GM19099 (cell line): ENCODE data around the gene LRRC45.

Source experiments
- POLR2A ChIP-seq: IDR thresholded peaks from 3 replicates; pipeline ENCODE4 v1.6.1; 2011; ENCODE audit warnings: low read depth; ENCODE audit not compliant: insufficient read length; ENCODE audit errors: extremely low read depth

The LRRC45 gene

DNA sequence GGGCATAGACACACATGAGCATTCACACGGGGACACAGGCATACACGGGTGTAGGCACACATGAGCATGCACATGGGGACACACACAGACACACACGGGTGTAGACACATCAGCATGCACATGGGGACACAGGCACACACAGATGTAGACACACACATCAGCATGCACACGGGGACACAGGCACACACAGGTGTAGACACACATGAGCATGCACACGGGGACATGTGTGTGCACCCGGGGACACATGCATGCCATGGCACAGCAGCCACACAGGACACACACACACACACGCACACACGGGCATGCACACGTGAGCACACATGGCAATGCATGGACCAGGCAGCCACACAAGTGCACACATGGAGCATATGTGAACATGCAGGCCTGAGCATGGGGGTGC, 19.5 kb downstream of the LRRC45 start:
- TF ChIP-seq POLR2A: no peak

DNA sequence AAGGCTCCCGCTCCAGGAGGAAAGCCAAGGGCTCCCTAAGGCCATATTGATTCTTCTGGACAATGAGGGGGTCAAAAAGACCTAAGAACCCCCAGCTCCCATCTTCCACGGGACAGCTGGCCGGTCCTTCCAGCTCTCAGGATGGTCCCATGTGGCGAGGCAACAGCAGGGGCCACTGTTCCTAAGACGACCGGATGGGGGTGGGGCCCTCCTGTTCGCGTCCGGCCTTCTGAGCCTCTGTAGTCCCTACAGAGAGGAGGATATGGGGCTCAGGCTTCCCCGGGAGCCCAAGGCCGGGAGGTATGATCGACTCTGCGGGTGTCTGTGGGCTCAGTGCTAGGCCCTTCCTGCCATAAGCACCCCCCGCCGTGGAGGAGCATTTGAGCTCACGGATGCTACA, 20.4 kb downstream of the LRRC45 start:
- no peak for TF ChIP-seq POLR2A

DNA sequence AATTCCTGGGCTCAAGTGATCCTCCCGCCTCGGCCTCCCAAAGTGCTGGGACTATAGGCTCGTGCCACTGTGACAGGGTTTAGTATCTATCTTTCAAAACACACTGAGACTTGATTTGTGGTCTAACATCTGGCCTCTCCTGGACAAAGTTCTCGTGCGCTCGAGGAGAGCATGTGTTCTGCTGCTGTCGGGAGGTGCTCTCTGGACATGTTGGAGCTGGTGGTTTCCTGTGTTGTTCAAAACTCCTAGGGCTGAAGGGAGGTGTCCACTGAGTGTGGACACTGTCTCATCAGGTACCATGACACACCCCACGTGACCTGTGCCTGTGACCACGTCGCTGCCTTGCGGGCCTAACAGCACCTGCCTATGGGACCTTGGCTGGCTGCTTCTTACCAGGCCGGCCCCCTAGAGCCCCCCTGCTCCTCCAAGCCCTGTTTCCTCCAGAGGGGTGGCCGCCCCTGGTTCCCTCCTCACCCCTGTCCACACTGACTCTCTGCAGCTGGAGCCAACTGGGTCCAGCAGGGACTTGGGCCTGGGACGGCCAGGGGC, 22.9 kb downstream of the LRRC45 start:
- no peak for TF ChIP-seq POLR2A

DNA sequence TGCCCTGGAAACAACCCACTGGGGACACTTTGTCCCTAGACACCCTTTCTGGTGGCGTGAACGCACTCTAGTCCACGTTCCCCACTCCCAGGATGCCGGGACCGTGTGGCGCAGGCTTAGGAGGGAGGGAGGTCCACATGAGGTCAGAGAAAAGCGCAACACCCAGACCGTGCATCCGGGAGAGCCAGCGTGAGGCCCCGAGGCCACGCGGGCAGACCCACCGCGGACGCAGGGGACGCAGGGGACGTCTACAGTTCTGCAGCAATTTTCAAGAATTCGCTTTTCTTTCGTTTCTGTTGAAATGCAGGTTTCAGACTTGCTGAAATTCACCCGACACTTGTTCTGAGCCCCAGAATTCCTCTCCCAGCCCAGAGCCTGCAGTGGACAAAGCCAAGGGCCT, 23.8 kb downstream of the LRRC45 start:
- no peak for TF ChIP-seq POLR2A

DNA sequence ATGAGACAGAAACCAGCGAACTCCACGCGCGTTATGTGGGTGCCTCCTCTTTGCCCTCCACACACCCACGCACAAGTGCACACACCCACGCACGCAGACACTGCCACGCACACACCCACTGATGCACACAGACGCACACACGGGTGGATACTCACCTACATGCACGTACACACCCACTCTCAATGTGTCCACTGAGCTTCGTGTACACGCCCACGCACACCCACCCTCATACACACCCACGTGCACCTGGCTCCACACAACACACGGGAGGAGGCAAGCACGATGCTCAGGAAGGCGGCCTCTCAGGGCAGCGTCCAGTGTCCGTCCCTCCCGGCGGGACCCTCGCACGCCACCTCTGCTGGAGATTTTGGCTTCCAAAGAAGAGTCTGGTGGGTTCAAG, 24.3 kb downstream of the LRRC45 start:
- TF ChIP-seq POLR2A: no peak

DNA sequence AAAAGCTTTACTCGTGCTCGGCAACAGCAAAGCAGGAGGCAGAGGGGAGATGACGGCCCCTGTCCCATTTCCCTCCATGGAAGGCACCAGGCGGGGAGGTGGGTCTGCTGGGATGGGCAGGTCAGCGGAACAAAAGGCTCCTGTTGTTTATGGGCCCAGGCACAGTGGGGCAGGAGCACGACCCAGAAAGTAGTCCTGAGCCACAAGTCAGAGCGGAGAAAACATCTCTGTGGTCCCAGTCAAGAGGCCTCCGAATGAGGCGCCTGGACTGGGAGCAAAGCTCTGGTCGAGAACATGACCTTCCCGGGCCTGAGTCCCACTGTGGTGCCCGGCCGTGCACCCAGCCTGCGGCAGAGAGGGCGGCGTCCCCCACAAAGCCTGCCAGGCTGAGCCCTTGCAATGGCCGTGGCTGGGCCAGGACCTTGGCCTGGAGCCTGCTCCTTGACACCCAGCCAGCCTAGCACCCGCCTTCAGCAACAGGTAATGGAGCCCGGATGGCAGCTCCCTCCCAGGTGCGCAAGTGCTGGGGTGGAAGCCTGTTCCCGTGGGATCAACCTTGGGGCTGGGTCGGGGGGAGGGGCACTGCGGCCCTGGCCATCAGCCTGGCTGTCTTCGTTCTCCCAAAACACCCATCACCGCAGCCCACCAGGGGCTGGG, 24.9 kb downstream of the LRRC45 start:
- no peak for TF ChIP-seq POLR2A

DNA sequence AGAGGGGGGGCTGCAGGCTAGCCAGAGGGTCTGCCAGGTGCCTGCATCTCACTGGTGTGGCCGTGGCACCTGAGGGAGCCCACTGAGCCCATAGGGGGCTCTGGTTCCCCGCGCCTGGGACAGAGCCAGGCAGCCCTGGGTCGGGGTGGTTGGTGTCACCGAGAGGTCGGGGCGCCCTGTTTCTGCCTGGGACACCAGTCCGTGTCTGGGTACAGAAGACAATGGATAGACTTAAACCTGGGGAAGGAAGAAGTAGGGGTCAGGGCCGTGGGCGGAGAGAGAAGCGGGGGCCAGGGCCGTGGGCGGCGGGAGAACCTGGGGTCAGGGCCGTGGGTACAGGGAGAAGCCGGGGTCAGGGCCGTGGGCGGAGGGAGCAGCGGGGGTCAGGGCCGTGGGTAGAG, 25.5 kb downstream of the LRRC45 start:
- TF ChIP-seq POLR2A: no peak

DNA sequence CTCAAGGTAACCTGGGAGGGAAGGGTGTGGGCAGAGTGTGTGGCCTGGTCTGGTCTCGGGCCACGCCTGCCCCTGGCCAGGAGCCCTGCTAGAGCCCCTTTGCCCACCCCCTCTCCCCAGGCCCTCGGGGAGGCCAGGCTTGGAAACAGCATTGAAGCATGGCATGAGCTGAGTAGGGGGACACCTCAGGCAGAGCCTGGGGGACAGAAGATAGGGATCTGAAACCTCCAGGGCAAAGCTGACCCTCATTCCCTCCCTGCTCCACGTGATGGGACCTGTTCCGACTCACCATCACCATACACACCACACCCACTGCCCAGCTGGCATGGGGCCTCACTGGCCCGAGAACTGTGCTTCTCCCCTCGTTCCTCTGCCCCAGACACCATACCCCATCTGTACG, 26.0 kb downstream of the LRRC45 start:
- no peak for TF ChIP-seq POLR2A

DNA sequence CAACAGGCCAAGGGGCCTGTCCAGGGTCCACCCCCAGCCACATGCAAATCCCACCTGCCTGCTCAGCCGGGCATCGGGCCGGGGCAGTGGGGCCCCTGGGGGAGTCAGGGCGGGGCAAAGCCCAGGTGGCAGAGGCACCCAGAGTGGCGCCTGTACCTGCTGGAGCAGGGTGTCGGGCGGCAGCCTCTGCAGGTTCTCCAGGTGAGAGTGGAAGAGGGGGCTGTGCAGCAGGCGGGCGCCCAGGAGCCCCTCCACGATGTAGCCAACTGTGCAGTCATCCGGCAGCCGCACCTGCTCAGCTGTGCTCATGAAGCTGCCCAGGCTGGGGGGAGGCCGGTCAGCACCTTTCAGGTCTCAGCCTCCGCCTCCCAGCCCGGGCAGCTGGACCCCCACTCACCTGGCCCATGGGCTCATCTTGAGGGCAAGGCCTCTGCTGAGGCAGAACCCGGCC, 26.4 kb downstream of the LRRC45 start:
- no peak for TF ChIP-seq POLR2A

DNA sequence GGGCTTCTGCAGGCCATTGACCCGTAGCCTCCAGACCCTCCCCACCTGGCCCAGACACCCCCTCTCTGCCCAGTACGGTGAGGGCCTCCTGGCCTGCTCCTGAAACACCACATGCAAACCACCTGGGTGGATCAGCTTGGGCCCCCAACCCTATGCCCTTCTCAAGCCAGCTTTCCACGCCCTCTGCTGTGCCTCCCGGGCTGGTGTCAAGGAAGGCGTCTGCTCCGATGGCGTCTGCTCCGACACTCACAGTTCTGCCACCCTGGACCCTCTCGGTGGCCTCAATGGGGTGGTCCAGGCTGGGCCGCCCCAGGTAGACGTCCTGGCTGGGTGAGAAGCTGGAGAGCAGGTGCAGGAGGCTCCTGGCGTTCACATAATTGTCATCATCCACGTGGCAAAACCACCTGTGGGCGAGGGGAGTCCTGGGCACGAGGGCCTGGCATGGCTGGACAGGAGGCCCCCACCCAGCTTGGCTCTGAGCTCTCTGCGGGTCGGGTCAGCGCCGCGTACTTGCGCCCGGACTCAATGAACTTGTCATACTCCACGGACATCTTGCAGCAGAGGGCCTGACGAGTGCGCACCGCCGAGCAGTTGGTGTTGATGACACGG, 27.2 kb downstream of the LRRC45 start:
- TF ChIP-seq POLR2A: no peak

DNA sequence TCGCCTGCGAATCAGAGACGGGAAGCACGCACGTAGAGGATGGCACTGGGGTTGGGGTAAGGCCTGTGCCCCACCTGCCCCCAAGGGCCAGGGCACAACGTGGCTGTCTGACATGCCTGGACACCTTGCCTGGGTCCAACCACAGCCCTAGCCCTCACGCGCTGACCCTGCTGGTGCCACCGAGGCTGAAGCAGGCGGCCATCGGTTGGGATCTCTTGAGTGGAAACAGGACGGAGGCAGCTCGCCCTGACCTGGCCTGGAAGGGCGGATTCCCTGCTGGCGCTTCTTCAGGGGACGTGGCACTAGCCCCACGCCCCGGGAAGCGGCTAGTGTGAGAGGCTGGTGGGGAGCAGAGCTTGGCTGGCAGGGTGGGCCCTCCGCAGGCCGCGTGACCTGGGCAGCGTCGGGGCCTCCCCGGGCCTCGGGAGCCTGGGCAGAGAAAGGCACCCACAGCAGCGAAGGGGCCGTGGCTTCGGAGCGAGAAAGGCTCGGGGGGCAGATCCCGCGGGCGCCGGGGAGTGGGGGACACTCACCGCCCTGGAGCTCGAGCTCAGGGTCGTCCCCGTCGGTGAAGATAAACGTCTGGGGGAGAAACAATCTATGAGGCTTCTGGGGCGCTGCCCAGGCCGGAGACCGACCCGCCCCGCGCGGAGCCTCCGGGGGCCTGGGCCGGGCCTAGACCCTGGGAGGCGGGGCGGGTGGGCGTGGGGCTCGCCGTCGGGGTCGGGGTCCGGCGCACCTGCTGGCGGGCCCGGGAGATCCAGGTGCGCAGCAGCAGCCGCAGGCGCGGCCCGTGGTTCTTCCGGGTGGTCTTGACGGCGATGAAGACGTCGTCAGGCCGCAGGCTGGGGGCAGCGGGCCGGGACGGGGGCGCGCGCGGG, 27.9 kb downstream of the LRRC45 start:
- no peak for TF ChIP-seq POLR2A

DNA sequence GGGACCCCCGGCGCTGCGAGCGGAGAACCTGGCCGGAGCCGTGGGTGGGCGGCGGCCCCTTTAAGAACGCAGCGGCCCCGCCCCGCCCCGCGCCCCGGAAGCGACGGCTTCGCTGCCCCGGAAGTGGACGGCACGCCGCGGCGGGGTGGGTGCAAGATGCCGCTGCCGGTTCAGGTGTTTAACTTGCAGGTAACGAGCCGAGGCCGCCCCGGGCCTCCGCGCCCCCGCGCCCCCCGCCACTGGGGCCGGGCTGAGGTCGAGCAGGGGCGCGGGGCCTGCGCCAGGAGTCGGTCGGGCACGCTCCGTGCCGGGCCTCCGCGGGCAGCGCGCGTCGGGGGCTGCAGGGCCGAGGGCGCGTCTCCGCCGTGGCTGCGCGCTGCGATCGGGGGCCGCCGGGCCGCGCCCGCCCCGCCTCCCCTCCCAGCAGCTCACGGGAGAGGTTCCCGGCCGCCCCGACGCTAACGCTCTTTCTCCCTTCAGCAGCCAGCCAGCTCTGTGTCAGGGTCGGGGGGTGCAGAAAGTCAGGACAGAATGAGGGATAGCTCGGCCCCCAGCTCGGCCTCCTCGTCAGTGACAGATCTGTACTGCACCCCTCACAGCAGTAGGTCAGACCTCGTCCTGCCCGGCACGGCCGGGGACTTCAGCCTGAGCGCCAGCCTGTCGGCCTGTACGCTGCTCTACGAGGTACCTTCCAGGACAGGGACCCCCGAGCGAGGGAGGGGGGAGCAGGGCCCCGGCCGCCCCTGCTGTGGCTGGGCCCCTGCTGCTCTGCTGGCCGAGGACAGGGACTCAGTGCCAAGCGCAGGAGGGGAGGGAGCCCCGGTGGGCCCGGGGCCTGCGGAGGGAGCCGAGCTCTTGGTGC, 28.9 kb downstream of the LRRC45 start, which contains the start of the genes GPS1 and RFNG:
TSS of gene GPS1 (plus strand) at position 123 of the 862 bp plus-strand sequence. CDS start at position 157, 34 bp downstream.
TSS of gene RFNG (minus strand) at position 36 of the 862 bp plus-strand sequence. CDS start 45 bp downstream, outside the sequence.
- peak; percentile 65 for TF ChIP-seq POLR2A

DNA sequence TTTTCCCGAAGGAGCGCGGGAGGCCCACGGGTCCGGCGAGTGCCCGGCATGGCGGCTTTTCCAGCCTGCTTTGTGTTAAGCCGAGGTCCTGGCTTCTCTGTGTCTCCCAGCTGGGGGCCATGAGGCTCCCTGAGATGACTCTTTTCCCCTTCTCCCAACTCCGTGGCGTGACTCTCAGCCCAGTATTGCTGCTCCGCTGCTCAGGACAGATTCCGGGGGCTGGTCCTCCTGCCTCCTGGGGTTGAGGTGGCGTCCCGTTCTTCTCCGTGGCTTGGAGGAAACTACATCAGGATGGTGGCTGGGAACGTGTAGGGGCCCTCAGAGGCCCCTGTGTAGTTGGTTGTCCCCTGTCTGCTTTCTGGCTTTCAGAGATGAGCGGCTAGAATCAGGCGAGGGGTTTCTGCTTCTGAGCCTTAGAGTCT, 29.5 kb downstream of the LRRC45 start:
- no peak for TF ChIP-seq POLR2A

DNA sequence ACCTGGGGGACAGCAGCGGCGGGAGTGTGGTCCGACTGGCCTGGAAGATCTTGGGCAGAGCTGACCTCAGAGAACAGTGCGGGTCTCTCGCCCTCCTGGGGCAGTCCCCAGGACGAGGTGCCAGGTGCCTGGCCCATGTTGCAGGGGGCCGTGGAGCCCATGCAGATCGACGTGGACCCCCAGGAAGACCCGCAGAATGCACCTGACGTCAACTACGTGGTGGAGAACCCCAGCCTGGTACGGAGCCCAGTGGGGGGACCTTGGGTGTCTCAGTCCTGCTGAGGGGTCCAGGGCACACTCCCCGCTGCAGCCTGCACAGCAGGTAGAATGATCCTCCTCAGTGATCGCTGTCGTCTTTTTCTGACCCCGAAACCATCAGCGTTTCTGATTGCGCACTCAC, 30.0 kb downstream of the LRRC45 start:
- TF ChIP-seq POLR2A: no peak

DNA sequence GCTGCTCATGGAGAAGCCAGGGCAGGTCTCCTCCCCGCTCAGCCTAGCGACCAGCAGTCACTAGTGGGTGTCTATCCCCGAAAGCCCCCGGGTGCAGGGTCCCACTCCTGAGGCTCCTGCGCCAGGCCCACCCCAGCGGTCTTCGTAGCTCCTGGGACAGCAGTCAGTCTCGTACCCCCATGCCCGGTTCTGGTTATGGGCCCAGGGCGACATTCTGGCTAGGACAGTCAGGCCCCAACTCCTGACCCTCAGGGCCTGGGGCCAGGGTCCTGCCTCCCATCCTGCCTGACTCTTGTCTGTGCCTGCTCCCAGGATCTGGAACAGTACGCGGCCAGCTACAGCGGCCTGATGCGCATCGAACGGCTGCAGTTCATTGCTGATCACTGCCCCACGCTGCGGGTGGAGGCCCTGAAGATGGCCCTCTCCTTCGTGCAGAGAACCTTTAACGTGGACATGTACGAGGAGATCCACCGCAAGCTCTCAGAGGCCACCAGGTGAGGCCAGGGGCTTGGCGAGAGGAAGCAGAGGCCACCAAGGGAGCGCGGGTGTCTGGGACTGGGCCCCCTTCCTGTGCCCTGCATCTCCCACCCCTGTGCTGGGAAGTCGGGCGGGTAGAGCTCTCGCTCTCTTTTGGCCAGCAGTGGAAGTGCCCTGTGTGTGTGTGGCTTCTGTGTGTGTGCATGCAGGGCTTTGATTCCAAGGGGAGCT, 30.6 kb downstream of the LRRC45 start:
- no peak for TF ChIP-seq POLR2A
